LoVo (cell line): Measurements from ENCODE around the gene SSX1.
"Not testable (repeated sequence)": the region's sequence is repeated elsewhere in the genome, so short reads cannot be mapped to it uniquely, and the experiment has no call there.

Experiments used
- DNase-seq: peaks from one replicate; pipeline ENCODE4 v3.0.0-alpha.2; 2016; ENCODE audit warnings: low spot score

The SSX1 gene

GRCh38 chrX:48255062-48255796 is at the start of gene SSX1:
Gene SSX1, plus strand, starts transcription at chrX:48255392. Its CDS starts 1,850 bp downstream, at chrX:48257242.
- not testable (repeated sequence) for DNase-seq

GRCh38 chrX:48214341-48214740 is 40.9 kb upstream of the SSX1 start:
- not testable (repeated sequence) for DNase-seq

- not testable (repeated sequence) for DNase-seq
Observed at GRCh38 chrX:48224196-48224595, 31.0 kb upstream of the SSX1 start.

GRCh38 chrX:48252945-48253344 is 2.2 kb upstream of the SSX1 start:
- not testable (repeated sequence) for DNase-seq

GRCh38 chrX:48274365-48274764 is 19.2 kb downstream of the SSX1 start:
- not testable (repeated sequence) for DNase-seq

GRCh38 chrX:48278958-48279357 is 23.8 kb downstream of the SSX1 start:
- no peak for DNase-seq

- DNase-seq, result not testable (repeated sequence)
Observed at GRCh38 chrX:48280729-48281128, 25.5 kb downstream of the SSX1 start.

GRCh38 chrX:48306175-48306574 is 51.0 kb downstream of the SSX1 start:
- no peak for DNase-seq

- not testable (repeated sequence) for DNase-seq
Observed at GRCh38 chrX:48313996-48314395, 58.8 kb downstream of the SSX1 start.
